GM23248 (cell line): Measurements from ENCODE around the gene MT1A. TPM values are rescaled to one million over a fixed set of nuclear protein-coding genes. Genes with fewer than 3 reads are reported as not detected.
"Not testable (repeated sequence)": the region's sequence is repeated elsewhere in the genome, so short reads cannot be mapped to it uniquely, and the experiment has no call there.

Experiments used
- DNase-seq: peaks from one replicate; pipeline ENCODE4 v3.0.0-alpha.2; 2015
- H2AFZ ChIP-seq: fragments of 200-600 bp; sonication (generic); 2 replicates; pipeline ENCODE4 v1.6.1; 2016; ENCODE audit warnings: antibody characterized with exemption
- H3F3A ChIP-seq: fragments of 200-600 bp; sonication (generic); 2 replicates; pipeline ENCODE4 v1.6.1; 2016; ENCODE audit warnings: mild to moderate bottlenecking, antibody characterized with exemption, mixed run types; ENCODE audit not compliant: insufficient read depth
- H3K27ac ChIP-seq: fragments of 200-600 bp; sonication (generic); 2 replicates; pipeline ENCODE4 v1.5.1; 2016; ENCODE audit warnings: mild to moderate bottlenecking
- H3K27me3 ChIP-seq: fragments of 200-600 bp; sonication (generic); replicated peaks from 2 replicates; pipeline ENCODE4 v1.6.1; 2016; ENCODE audit warnings: mild to moderate bottlenecking; ENCODE audit not compliant: insufficient read depth
- H3K36me3 ChIP-seq: fragments of 200-600 bp; sonication (generic); 2 replicates; pipeline ENCODE4 v1.6.1; 2016; ENCODE audit warnings: low read depth, mild to moderate bottlenecking
- H3K4me1 ChIP-seq: fragments of 200-600 bp; sonication (generic); 2 replicates; pipeline ENCODE4 v1.6.1; 2016; ENCODE audit warnings: mild to moderate bottlenecking; ENCODE audit not compliant: insufficient read depth
- H3K4me2 ChIP-seq: fragments of 200-600 bp; sonication (generic); one replicate; pipeline ENCODE4 v1.6.1; 2016; ENCODE audit warnings: mild to moderate bottlenecking; ENCODE audit not compliant: unreplicated experiment
- H3K4me3 ChIP-seq: fragments of 200-600 bp; sonication (generic); 2 replicates; pipeline ENCODE4 v1.5.1; 2016; ENCODE audit warnings: mild to moderate bottlenecking
- H3K79me2 ChIP-seq: fragments of 200-600 bp; sonication (generic); 2 replicates; pipeline ENCODE4 v1.6.1; 2016; ENCODE audit warnings: mild to moderate bottlenecking; ENCODE audit not compliant: insufficient read depth
- H3K9ac ChIP-seq: fragments of 200-600 bp; sonication (generic); 2 replicates; pipeline ENCODE4 v1.6.1; 2016; ENCODE audit warnings: mild to moderate bottlenecking
- H3K9me2 ChIP-seq: fragments of 200-600 bp; sonication (generic); 2 replicates; pipeline ENCODE4 v1.6.1; 2016; ENCODE audit warnings: mixed run types, mild to moderate bottlenecking, moderate library complexity; ENCODE audit not compliant: insufficient read depth
- H3K9me3 ChIP-seq: fragments of 200-600 bp; sonication (generic); one replicate; pipeline ENCODE4 v1.6.1; 2017; ENCODE audit warnings: low read depth
- H4K20me1 ChIP-seq: fragments of 200-600 bp; sonication (generic); 2 replicates; pipeline ENCODE4 v1.6.0; 2016; ENCODE audit not compliant: insufficient read depth
- EZH2 ChIP-seq: fragments of 200-600 bp; sonication (generic); IDR thresholded peaks from 2 replicates; pipeline ENCODE4 v1.6.1; 2018; ENCODE audit warnings: antibody characterized with exemption, mild to moderate bottlenecking; ENCODE audit not compliant: insufficient read depth, poor library complexity, severe bottlenecking
- EZH2phosphoT487 ChIP-seq: fragments of 200-600 bp; sonication (generic); IDR thresholded peaks from 2 replicates; pipeline ENCODE4 v1.6.1; 2018; ENCODE audit warnings: antibody characterized with exemption, moderate library complexity, mild to moderate bottlenecking, low read depth; ENCODE audit not compliant: insufficient read depth
- WGBS, 2 experiments: methylation state at CpG; one replicate each; pipeline ENCODE4 v1.1.6; 2015 to 2017; ENCODE audit warnings: low lambda C conversion rate in 2 of 2, low coverage in 1 of 2; ENCODE audit errors: missing lambda C conversion rate in 2 of 2; 5-methylcytosine and 5-hydroxymethylcytosine counted together
- in situ Hi-C: fragments of 300-500 bp; cut with MboI; formaldehyde crosslinking; loops from 2 replicates; pipeline ENCODE4 v1.15.0; 2020
- polyA plus RNA-seq: library from polyadenylated mRNA; unstranded; fragments of >200 nt; fragmentation: Nextera tagmentation; extraction: Ambion mirVana; gene quantifications from 2 replicates; pipeline ENCODE4 v1.2.1, GENCODE V29; 2016
- total RNA-seq: library from RNA; depleted of rRNA; stranded (reverse); fragments of >200 nt; shearing (Covaris generic); gene quantifications from 2 replicates; pipeline ENCODE4 v1.2.3, GENCODE V29; 2014

Gene MT1A
- total and polyA plus RNA-seq, 2 experiments from 2014 or later, result 2.3 TPM; not detected in 1

- H3K9me3 ChIP-seq, result no peaks in the 10 kb centered on the region
- in situ Hi-C loops, result no loop called here
- H3K27ac ChIP-seq, result no peak within 1 kb of the TSS
- H3K4me1 ChIP-seq, result no peaks in the 10 kb centered on the region
- WGBS, 2 experiments, result 32 to 39% methylated on average over 33 to 37 of the region's 46 CpGs
- no peaks in the 10 kb centered on the region for H3K36me3 ChIP-seq
- TF ChIP-seq EZH2, result no peak
- TF ChIP-seq EZH2phosphoT487, result no peak
- peaks cover 30% of the 10 kb centered on the region for H3K27me3 ChIP-seq
- H3K4me3 ChIP-seq, result no peak within 1 kb of the TSS
- no peaks in the 10 kb centered on the region for H3F3A ChIP-seq
- no peaks in the 10 kb centered on the region for H4K20me1 ChIP-seq
- H3K4me2 ChIP-seq, result peak within 1 kb of the TSS; percentile 36
- no peaks in the 10 kb centered on the region for H3K79me2 ChIP-seq
- DNase-seq, result peak; percentile 54
- no peaks in the 10 kb centered on the region for H3K9me2 ChIP-seq
- H2AFZ ChIP-seq, result no peak within 1 kb of the TSS
- no peak within 1 kb of the TSS for H3K9ac ChIP-seq
These were observed 29.4 kb downstream of the MT1A start, which contains the start of gene MT1G for GRCh38 chr16:56667581-56668571. TSS of gene MT1G (minus strand) at chr16:56668065. CDS start at chr16:56667993, 72 bp downstream.

DNA sequence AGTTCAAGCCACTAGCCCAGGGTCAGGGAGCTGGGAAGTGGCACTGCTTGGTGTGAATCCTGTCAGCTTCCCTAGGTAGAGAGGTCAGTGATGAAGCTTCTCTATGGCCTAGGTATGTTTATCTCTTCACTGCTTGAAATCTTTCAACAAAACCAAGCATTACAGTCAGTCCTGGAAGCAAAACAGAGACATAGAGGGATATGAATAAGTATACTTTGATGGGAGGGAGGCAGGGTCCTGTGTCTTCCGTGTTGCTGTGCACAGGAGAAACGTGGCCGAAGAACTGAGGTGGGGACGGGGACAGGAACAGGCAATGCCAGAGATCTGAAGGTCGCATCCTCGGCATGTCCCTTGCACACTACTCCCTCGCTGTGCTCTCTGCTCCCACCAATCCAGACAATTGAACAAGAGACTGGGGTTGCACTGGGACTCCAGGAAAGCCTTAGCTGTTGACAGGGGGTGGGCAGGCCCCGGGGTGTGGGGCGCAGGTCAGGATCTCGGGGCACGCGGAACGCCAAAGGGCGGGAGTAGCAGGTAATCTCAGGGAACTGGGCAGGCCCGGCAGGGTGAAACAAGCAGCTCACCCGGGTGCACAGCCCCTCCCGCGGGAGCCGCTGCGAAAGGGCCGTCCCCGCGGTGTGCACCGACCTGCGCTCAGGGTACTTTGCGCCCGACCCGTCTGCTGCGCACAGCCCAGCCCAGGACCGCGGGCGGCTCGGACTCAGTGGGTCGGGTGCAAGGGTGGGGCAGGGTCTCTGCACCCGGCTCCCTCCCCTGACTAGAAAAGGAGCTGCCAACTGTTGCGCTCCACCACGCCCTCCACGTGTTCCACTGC lies 30.8 kb downstream of the MT1A start, which contains the start of gene MT1H:
MT1H (plus strand) TSS at position 810 of the 835 bp plus-strand sequence. CDS start 71 bp downstream, outside the sequence.
- no peaks in the 10 kb centered on the region for H3K9me3 ChIP-seq
- no peak within 1 kb of the TSS for H3K4me2 ChIP-seq
- no peaks in the 10 kb centered on the region for H3F3A ChIP-seq
- H3K27ac ChIP-seq, result no peak within 1 kb of the TSS
- no peaks in the 10 kb centered on the region for H3K79me2 ChIP-seq
- H3K36me3 ChIP-seq, result no peaks in the 10 kb centered on the region
- H3K4me3 ChIP-seq, result no peak within 1 kb of the TSS
- no peak for DNase-seq
- no peak within 1 kb of the TSS for H2AFZ ChIP-seq
- H3K27me3 ChIP-seq, result peaks cover 30% of the 10 kb centered on the region
- in situ Hi-C loops, result no loop called here
- H3K4me1 ChIP-seq, result no peaks in the 10 kb centered on the region
- H3K9me2 ChIP-seq, result no peaks in the 10 kb centered on the region
- TF ChIP-seq EZH2 (no peak), EZH2phosphoT487 (no peak)
- H4K20me1 ChIP-seq, result no peaks in the 10 kb centered on the region
- 46 to 47% methylated on average over 28 to 37 of the region's 38 CpGs for WGBS, 2 experiments
- no peak within 1 kb of the TSS for H3K9ac ChIP-seq

GRCh38 chr16:56669840-56670619 lies 31.6 kb downstream of the MT1A start:
- Histone ChIP-seq H3K4me3 (no peak overlapping the region), H3F3A (no peaks in the 10 kb centered on the region), H3K27me3 (peaks cover 30% of the 10 kb centered on the region), H3K9me3 (no peaks in the 10 kb centered on the region), H3K9me2 (no peaks in the 10 kb centered on the region), H4K20me1 (no peaks in the 10 kb centered on the region), H2AFZ (no peak overlapping the region), H3K79me2 (no peaks in the 10 kb centered on the region), H3K4me2 (no peak overlapping the region), H3K9ac (no peak overlapping the region), H3K36me3 (no peaks in the 10 kb centered on the region), H3K27ac (no peak overlapping the region), H3K4me1 (no peaks in the 10 kb centered on the region)
- no peak for TF ChIP-seq EZH2
- DNase-seq, result no peak
- in situ Hi-C loops, result no loop called here
- 55 to 65% methylated on average over 18 to 19 of the region's 19 CpGs for WGBS, 2 experiments

DNA sequence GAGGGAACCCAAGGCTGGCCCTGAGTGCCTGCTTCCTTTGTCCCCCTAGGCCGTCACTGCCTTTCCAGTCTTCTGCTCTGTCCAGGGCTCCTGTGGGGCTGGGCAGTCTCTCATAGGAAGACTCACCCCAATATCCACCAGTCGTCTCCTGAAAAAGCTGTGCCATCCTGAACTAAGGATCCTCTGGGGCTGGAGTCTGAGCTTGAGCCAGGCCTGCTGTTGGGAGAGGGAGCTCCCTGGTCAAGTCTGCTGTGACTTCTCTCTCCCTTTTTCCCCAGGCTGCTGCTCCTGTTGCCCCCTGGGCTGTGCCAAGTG lies 32.1 kb downstream of the MT1A start:
- Histone ChIP-seq H3F3A (no peaks in the 10 kb centered on the region), H3K9me3 (no peaks in the 10 kb centered on the region), H3K36me3 (no peaks in the 10 kb centered on the region), H3K9me2 (no peaks in the 10 kb centered on the region), H2AFZ (no peak overlapping the region), H3K79me2 (no peaks in the 10 kb centered on the region), H3K27me3 (peaks cover 30% of the 10 kb centered on the region), H3K4me2 (no peak overlapping the region), H3K9ac (no peak overlapping the region), H4K20me1 (no peaks in the 10 kb centered on the region), H3K27ac (no peak overlapping the region), H3K4me1 (no peaks in the 10 kb centered on the region), H3K4me3 (no peak overlapping the region)
- no peak for DNase-seq
- no peak for TF ChIP-seq EZH2phosphoT487
- no peak for TF ChIP-seq EZH2
- 88 to 97% methylated on average over 2 of the region's 2 CpGs for WGBS, 2 experiments
- in situ Hi-C loops, result no loop called here

DNA sequence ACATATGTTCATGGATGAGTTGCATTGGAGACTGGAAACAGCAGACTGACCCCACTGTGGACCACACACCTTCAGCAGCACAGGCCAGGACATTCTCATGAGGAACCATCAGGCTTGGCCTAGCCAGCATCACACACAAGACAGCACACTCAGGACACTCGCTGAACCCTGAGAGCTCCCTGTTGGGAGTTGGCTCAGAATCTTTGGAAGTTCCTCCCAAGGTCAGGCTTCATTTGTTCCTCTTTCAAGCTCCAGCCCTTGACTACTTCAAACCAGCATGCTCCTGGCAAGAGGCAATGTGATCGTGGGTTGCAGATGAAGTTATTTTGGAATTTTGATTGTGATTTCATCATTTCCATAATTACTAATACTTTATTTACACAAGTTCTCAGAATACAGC lies 33.2 kb downstream of the MT1A start:
- H3K79me2 ChIP-seq, H3K36me3 ChIP-seq, H4K20me1 ChIP-seq, in situ Hi-C loops, H3K9me2 ChIP-seq, H3K4me1 ChIP-seq, H2AFZ ChIP-seq, H3K4me3 ChIP-seq, H3K27ac ChIP-seq, H3K4me2 ChIP-seq, H3K9me3 ChIP-seq, H3K9ac ChIP-seq, H3F3A ChIP-seq: not testable (repeated sequence)
- peaks cover 30% of the 10 kb centered on the region for H3K27me3 ChIP-seq
- WGBS, 2 experiments, result 49 to 61% methylated on average over 2 of the region's 2 CpGs
- DNase-seq, result peak; percentile 23

- H3K9me3 ChIP-seq, H3K4me3 ChIP-seq, DNase-seq, in situ Hi-C loops, H4K20me1 ChIP-seq, H3K4me1 ChIP-seq, H3K27ac ChIP-seq, H3K36me3 ChIP-seq, H2AFZ ChIP-seq, H3K79me2 ChIP-seq, H3F3A ChIP-seq, H3K4me2 ChIP-seq, H3K9ac ChIP-seq, H3K9me2 ChIP-seq: not testable (repeated sequence)
- 94% methylated on average over 3 of the region's 3 CpGs for WGBS, 2 experiments
- H3K27me3 ChIP-seq, result peaks cover 30% of the 10 kb centered on the region
These were observed 33.7 kb downstream of the MT1A start for GRCh38 chr16:56672171-56672570.
